ENCODE measurements around the gene BAZ2B.
"Not testable (repeated sequence)": the region's sequence is repeated elsewhere in the genome, so short reads cannot be mapped to it uniquely, and the experiment has no call there.

BAZ2B gene

GRCh38 chr2:159439421-159439820, 176.9 kb downstream of the BAZ2B start:
- TF ChIP-seq ZNF274 (IDR thresholded peaks at IDR 0.05; ENCODE audit: low read depth, low read length): no peak
- H3K4me3 ChIP-seq (ENCODE audit: low read length): no peak overlapping the region

- no peak overlapping the region for H3K4me3 ChIP-seq (ENCODE audit: low read length)
- no peak for TF ChIP-seq ZNF274 (IDR thresholded peaks at IDR 0.05; ENCODE audit: low read depth, low read length)
Observed at GRCh38 chr2:159438720-159439353, 177.5 kb downstream of the BAZ2B start.

GRCh38 chr2:159438284-159438683, 178.1 kb downstream of the BAZ2B start:
- H3K4me3 ChIP-seq (ENCODE audit: low read length): no peak overlapping the region
- TF ChIP-seq ZNF274 (IDR thresholded peaks at IDR 0.05; ENCODE audit: low read depth, low read length): no peak

DNA sequence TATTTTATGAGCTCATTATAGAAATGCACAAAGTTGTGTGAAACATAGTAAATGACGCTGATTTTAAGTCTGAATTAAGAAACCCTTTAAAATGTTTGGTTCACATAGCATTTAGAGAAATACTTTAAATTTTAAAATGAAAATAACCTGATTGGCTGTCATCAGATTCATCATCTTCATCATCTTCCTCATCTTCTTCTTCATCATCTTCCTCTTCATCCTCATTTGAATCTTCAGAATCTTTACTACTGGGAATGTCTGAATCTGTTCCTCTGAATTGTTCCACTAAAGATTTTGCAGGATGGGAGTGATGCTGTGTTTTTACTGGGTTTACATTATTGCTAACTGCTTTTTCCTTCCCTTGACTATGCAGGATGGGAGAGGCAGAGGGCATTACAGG, 183.7 kb downstream of the BAZ2B start:
- no peak overlapping the region for H3K4me3 ChIP-seq (ENCODE audit: low read length)

DNA sequence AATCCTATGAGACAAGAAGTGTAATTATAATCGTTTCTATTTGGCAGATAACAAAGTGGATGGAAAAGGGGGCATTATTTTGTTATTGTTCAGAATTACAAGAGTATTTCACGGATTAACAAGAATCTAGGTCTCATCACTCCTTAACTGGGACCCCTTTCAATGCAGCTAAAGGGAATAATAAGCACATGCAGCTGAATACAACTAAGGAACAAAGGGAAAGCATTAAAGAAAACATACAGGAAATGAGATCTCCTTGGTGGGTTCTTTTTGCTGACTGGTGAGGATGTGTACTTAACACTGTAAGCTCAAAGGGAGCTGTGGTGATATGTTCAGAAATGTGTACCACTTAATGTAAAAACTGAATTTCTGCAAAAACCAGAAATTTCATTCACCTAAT, 189.3 kb downstream of the BAZ2B start:
- H3K4me3 ChIP-seq (ENCODE audit: low read length): no peak overlapping the region
- no peak for TF ChIP-seq ZNF274 (IDR thresholded peaks at IDR 0.05; ENCODE audit: low read depth, low read length)

More for the DNA sequence above, 183.7 kb downstream of the BAZ2B start:
- TF ChIP-seq ZNF274 (IDR thresholded peaks at IDR 0.05; ENCODE audit: low read depth, low read length): no peak

GRCh38 chr2:159419403-159419802, 196.9 kb downstream of the BAZ2B start:
- H3K4me3 ChIP-seq (ENCODE audit: low read length): no peak overlapping the region
- no peak for TF ChIP-seq ZNF274 (IDR thresholded peaks at IDR 0.05; ENCODE audit: low read depth, low read length)

DNA sequence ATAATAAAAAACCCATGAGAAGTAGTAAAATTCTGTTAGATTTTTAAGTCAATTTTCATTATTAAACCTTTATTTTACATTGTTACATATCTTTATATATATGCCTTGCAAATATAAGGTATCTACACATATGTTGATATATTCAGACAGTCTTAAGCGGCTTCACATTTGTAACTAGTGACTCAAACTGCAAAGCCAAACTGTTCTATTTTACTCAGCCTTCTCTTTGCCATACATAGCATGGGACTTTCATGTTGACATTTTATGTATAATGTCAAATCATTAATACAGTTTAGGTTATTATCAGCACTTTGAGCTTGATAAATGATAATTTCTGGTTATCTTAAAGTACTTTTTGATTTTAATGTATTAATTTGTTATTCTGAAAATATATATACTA, 204.9 kb downstream of the BAZ2B start:
- no peak for TF ChIP-seq ZNF274 (IDR thresholded peaks at IDR 0.05; ENCODE audit: low read depth, low read length)
- no peak overlapping the region for H3K4me3 ChIP-seq (ENCODE audit: low read length)

- H3K4me3 ChIP-seq (ENCODE audit: low read length): no peak overlapping the region
- no peak for TF ChIP-seq ZNF274 (IDR thresholded peaks at IDR 0.05; ENCODE audit: low read depth, low read length)
Observed at GRCh38 chr2:159410276-159410675, 206.1 kb downstream of the BAZ2B start.

GRCh38 chr2:159409116-159409800, 207.1 kb downstream of the BAZ2B start:
- no peak overlapping the region for H3K4me3 ChIP-seq (ENCODE audit: low read length)
- no peak for TF ChIP-seq ZNF274 (IDR thresholded peaks at IDR 0.05; ENCODE audit: low read depth, low read length)

DNA sequence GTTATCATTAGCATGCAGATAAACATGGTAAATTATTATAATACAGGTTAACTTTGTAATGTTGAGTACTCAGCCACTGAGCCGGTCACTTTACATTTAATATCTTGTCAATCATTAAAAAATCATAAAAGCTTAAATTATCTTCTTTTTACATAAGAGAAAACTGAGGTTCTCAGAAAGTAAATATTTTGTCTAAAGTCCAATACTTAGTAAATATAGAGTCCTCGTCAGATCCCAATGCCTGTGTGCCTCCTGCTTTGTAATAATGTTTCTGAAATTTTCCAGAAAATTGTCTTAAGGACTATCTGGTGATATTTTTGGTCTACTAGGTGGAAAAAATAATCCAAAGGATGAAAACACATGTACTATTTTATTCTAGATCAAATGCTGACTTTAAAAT, 213.6 kb downstream of the BAZ2B start:
- no peak for TF ChIP-seq ZNF274 (IDR thresholded peaks at IDR 0.05; ENCODE audit: low read depth, low read length)
- H3K4me3 ChIP-seq (ENCODE audit: low read length): no peak overlapping the region

- not testable (repeated sequence) for H3K4me3 ChIP-seq (ENCODE audit: low read length)
Observed at GRCh38 chr2:159402160-159402559, 214.2 kb downstream of the BAZ2B start.

DNA sequence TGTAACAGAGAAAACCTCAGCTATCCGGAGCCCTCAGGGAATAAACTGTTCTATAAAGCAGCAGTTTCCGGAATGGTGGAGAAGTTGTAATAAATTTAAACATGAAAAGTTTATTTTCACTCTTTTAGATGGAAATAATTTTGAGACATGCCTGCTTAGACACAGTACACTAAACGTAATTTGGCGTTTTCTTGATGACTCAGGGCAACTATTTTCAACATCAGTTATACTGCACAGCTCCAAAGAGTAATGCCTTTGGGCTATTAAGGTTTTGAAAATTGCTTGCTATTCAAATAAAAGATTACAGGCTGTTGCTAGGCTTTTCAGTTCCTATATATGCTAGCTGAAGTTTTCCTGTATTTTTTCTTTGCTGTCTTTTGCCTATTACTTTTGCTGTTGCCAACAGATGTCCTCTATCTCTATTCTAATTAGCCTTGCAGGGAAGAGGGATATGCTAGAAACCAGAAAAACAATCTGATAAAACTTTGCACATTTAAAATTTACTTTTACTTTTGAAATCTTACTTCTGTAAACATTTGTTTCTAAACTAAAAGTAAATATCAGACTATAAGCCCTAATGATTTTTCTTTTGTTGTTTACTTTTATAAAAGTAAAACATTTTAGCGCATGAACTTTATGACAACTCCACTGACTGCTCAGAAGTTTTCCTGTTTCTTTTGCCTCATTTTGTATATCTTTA, 216.5 kb downstream of the BAZ2B start:
- TF ChIP-seq ZNF274 (IDR thresholded peaks at IDR 0.05; ENCODE audit: low read depth, low read length): no peak
- H3K4me3 ChIP-seq (ENCODE audit: low read length): no peak overlapping the region

DNA sequence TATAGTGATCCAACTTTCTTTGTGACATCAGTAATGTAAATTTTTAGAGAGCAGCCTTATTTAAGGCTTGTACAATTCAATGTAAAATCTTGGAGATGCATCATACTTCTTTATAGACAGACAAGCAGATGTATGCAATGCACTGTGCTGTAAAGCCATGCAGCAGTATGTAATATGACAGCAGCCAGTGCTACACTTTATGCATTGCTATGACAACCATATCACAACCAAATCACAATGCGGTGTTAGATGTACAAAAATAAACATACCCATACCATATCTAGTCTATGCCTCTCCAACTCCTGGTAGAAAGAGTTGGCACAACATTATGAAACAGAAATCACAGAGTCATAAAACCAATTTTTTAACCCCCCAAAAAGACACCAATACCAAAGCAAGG, 219.5 kb downstream of the BAZ2B start:
- no peak for TF ChIP-seq ZNF274 (IDR thresholded peaks at IDR 0.05; ENCODE audit: low read depth, low read length)
- no peak overlapping the region for H3K4me3 ChIP-seq (ENCODE audit: low read length)

- TF ChIP-seq ZNF274 (IDR thresholded peaks at IDR 0.05; ENCODE audit: low read depth, low read length): no peak
- no peak overlapping the region for H3K4me3 ChIP-seq (ENCODE audit: low read length)
Observed at GRCh38 chr2:159382447-159383028, 233.8 kb downstream of the BAZ2B start.

DNA sequence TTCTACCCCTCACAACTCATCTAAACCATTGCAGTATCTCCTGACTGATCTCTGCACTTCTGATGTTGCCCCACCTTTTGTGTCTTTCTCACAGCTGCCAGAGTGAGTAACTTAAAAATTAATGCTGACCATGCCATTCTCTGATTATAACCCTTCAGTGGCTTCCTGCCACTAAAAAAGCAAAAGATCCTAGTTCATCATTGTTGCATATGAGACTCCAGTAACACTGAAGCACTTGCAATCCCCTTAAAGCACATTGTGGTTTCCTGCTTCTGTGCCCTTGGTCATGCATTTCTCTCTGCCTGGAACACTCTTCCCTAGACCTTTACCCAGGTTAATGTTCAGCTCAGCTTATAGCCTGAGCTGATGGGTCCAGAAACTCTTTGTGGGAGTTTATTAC, 234.8 kb downstream of the BAZ2B start:
- no peak for TF ChIP-seq ZNF274 (IDR thresholded peaks at IDR 0.05; ENCODE audit: low read depth, low read length)
- H3K4me3 ChIP-seq (ENCODE audit: low read length): peak overlapping the region; percentile 25; the same call in 1 of the 2 replicates

Data from GM08714 (cell line).